ENCODE results near the gene TMEM255A. TPM values are rescaled to one million over a fixed set of nuclear protein-coding genes. Genes with fewer than 3 reads are reported as not detected.

TMEM255A gene
- total RNA-seq, 1 experiment from 2014 or later = 3.8 TPM

- ChIA-PET CTCF (no interaction called here), POLR2A (no interaction called here)
- H3K36me3 Mint-ChIP-seq (ENCODE audit: insufficient read depth, unreplicated experiment) = no peaks in the 10 kb centered on the region
- H3K4me3 ChIP-seq (ENCODE audit: low read depth, low read length) = no peak overlapping the region
- H3K9me3 ChIP-seq = no peaks in the 10 kb centered on the region
- H3K27me3 Mint-ChIP-seq (ENCODE audit: insufficient read depth, unreplicated experiment) = no peaks in the 10 kb centered on the region
- DNase-seq = no peak
- no peak overlapping the region for H3K27ac Mint-ChIP-seq (ENCODE audit: unreplicated experiment)
- H3K27me3 ChIP-seq (replicated peaks; ENCODE audit: control insufficient read depth, insufficient read depth, low read length) = no peaks in the 10 kb centered on the region
- intact Hi-C loops (cut with micrococcal nuclease; ENCODE audit: unreplicated experiment) = no loop called here
- H3K4me1 Mint-ChIP-seq (ENCODE audit: low read depth, unreplicated experiment) = no peaks in the 10 kb centered on the region
- TF ChIP-seq CTCF (IDR thresholded peaks at IDR 0.05; ENCODE audit: insufficient read depth in 1 of 2, low read depth in 1 of 2, low read length in 1 of 2, severe bottlenecking in 1 of 2, unreplicated experiment in 1 of 2) = no peak
- no peaks in the 10 kb centered on the region for H3K36me3 ChIP-seq (ENCODE audit: control insufficient read depth, insufficient read depth, low read length)
- H3K4me3 Mint-ChIP-seq (ENCODE audit: unreplicated experiment) = no peak overlapping the region
- no TSS peak for BruUV-seq (replicated peaks)
- no peaks in the 10 kb centered on the region for H3K9me3 Mint-ChIP-seq (ENCODE audit: unreplicated experiment)
- no peaks in the 10 kb centered on the region for H3K4me1 ChIP-seq
Measured at GRCh38 chrX:120274958-120275357, 36.3 kb downstream of the TMEM255A start.

- Mint-ChIP-seq H3K4me3 (ENCODE audit: unreplicated experiment) (no peak overlapping the region), H3K9me3 (ENCODE audit: unreplicated experiment) (no peaks in the 10 kb centered on the region), H3K4me1 (ENCODE audit: low read depth, unreplicated experiment) (no peaks in the 10 kb centered on the region), H3K27ac (ENCODE audit: unreplicated experiment) (no peak overlapping the region), H3K27me3 (ENCODE audit: insufficient read depth, unreplicated experiment) (no peaks in the 10 kb centered on the region), H3K36me3 (ENCODE audit: insufficient read depth, unreplicated experiment) (no peaks in the 10 kb centered on the region)
- BruUV-seq (replicated peaks) = no TSS peak
- no peak for DNase-seq
- H3K4me1 ChIP-seq = no peaks in the 10 kb centered on the region
- ChIA-PET POLR2A (no interaction called here), CTCF (no interaction called here)
- intact Hi-C loops (cut with micrococcal nuclease; ENCODE audit: unreplicated experiment) = no loop called here
- H3K9me3 ChIP-seq = no peaks in the 10 kb centered on the region
- no peak for TF ChIP-seq CTCF (IDR thresholded peaks at IDR 0.05; ENCODE audit: insufficient read depth in 1 of 2, low read depth in 1 of 2, low read length in 1 of 2, severe bottlenecking in 1 of 2, unreplicated experiment in 1 of 2)
- no peak overlapping the region for H3K4me3 ChIP-seq (ENCODE audit: low read depth, low read length)
- no peaks in the 10 kb centered on the region for H3K27me3 ChIP-seq (replicated peaks; ENCODE audit: control insufficient read depth, insufficient read depth, low read length)
- H3K36me3 ChIP-seq (ENCODE audit: control insufficient read depth, insufficient read depth, low read length) = no peaks in the 10 kb centered on the region
Measured at GRCh38 chrX:120274145-120274544, 37.1 kb downstream of the TMEM255A start.

- no peaks in the 10 kb centered on the region for H3K4me1 Mint-ChIP-seq (ENCODE audit: low read depth, unreplicated experiment)
- intact Hi-C loops (cut with micrococcal nuclease; ENCODE audit: unreplicated experiment) = no loop called here
- no peaks in the 10 kb centered on the region for H3K36me3 Mint-ChIP-seq (ENCODE audit: insufficient read depth, unreplicated experiment)
- H3K27me3 Mint-ChIP-seq (ENCODE audit: insufficient read depth, unreplicated experiment) = no peaks in the 10 kb centered on the region
- Histone ChIP-seq H3K4me1 (no peaks in the 10 kb centered on the region), H3K36me3 (ENCODE audit: control insufficient read depth, insufficient read depth, low read length) (no peaks in the 10 kb centered on the region), H3K27me3 (replicated peaks; ENCODE audit: control insufficient read depth, insufficient read depth, low read length) (no peaks in the 10 kb centered on the region), H3K4me3 (ENCODE audit: low read depth, low read length) (no peak overlapping the region), H3K9me3 (no peaks in the 10 kb centered on the region)
- no peak overlapping the region for H3K27ac Mint-ChIP-seq (ENCODE audit: unreplicated experiment)
- DNase-seq = no peak
- no peak for TF ChIP-seq CTCF (IDR thresholded peaks at IDR 0.05; ENCODE audit: insufficient read depth in 1 of 2, low read depth in 1 of 2, low read length in 1 of 2, severe bottlenecking in 1 of 2, unreplicated experiment in 1 of 2)
- ChIA-PET POLR2A (no interaction called here), CTCF (no interaction called here)
- no peaks in the 10 kb centered on the region for H3K9me3 Mint-ChIP-seq (ENCODE audit: unreplicated experiment)
- BruUV-seq (replicated peaks) = no TSS peak
- no peak overlapping the region for H3K4me3 Mint-ChIP-seq (ENCODE audit: unreplicated experiment)
Measured at GRCh38 chrX:120271218-120271617, 40.0 kb downstream of the TMEM255A start.
